Measurements from ENCODE around the gene NOX3. TPM values are rescaled to one million over a fixed set of nuclear protein-coding genes. Genes with fewer than 3 reads are reported as not detected.
"Not testable (repeated sequence)": the region's sequence is repeated elsewhere in the genome, so short reads cannot be mapped to it uniquely, and the experiment has no call there.

Gene NOX3
- total RNA-seq, 1 donor, result not detected

GRCh38 chr6:155472886-155473285 lies 17.2 kb upstream of the NOX3 start:
- no peak overlapping the region for H3K4me3 ChIP-seq (ENCODE audit: low read depth, low read length)
- TF ChIP-seq CTCF (IDR thresholded peaks at IDR 0.05; ENCODE audit: insufficient read depth, low read length), result no peak
- DNase-seq (ENCODE audit: low read depth), result peak; percentile 83

- not testable (repeated sequence) for H3K4me3 ChIP-seq (ENCODE audit: low read depth, low read length); DNase-seq (ENCODE audit: low read depth)
Measured at GRCh38 chr6:155470979-155471616, 15.5 kb upstream of the NOX3 start.

- not testable (repeated sequence) for DNase-seq (ENCODE audit: low read depth); H3K4me3 ChIP-seq (ENCODE audit: low read depth, low read length)
Measured at GRCh38 chr6:155468543-155468942, 12.9 kb upstream of the NOX3 start.

- no peak for DNase-seq (ENCODE audit: low read depth)
- no peak overlapping the region for H3K4me3 ChIP-seq (ENCODE audit: low read depth, low read length)
- no peak for TF ChIP-seq CTCF (IDR thresholded peaks at IDR 0.05; ENCODE audit: insufficient read depth, low read length)
Measured at GRCh38 chr6:155466539-155466938, 10.9 kb upstream of the NOX3 start.

- H3K4me3 ChIP-seq (ENCODE audit: low read depth, low read length), result no peak overlapping the region
- TF ChIP-seq CTCF (IDR thresholded peaks at IDR 0.05; ENCODE audit: insufficient read depth, low read length), result no peak
- DNase-seq (ENCODE audit: low read depth), result no peak
Measured at GRCh38 chr6:155461556-155461955, 5.9 kb upstream of the NOX3 start.

- no peak for DNase-seq (ENCODE audit: low read depth)
- H3K4me3 ChIP-seq (ENCODE audit: low read depth, low read length), result no peak overlapping the region
- TF ChIP-seq CTCF (IDR thresholded peaks at IDR 0.05; ENCODE audit: insufficient read depth, low read length), result no peak
Measured at GRCh38 chr6:155454471-155454870, 1.2 kb downstream of the NOX3 start.

- no peak for TF ChIP-seq CTCF (IDR thresholded peaks at IDR 0.05; ENCODE audit: insufficient read depth, low read length)
- no peak overlapping the region for H3K4me3 ChIP-seq (ENCODE audit: low read depth, low read length)
- DNase-seq (ENCODE audit: low read depth), result no peak
Measured at GRCh38 chr6:155454008-155454407, 1.6 kb downstream of the NOX3 start.

GRCh38 chr6:155452576-155452975 lies 3.1 kb downstream of the NOX3 start:
- no peak for TF ChIP-seq CTCF (IDR thresholded peaks at IDR 0.05; ENCODE audit: insufficient read depth, low read length)
- no peak overlapping the region for H3K4me3 ChIP-seq (ENCODE audit: low read depth, low read length)
- DNase-seq (ENCODE audit: low read depth), result peak; percentile 13

- DNase-seq (ENCODE audit: low read depth); H3K4me3 ChIP-seq (ENCODE audit: low read depth, low read length): not testable (repeated sequence)
Measured at GRCh38 chr6:155451530-155451929, 4.1 kb downstream of the NOX3 start.

All from fibroblast of the aortic adventitia (primary cell).